Fibroblast of pulmonary artery (primary cell): ENCODE data around the gene CARD11.
"Not testable (repeated sequence)": the region's sequence is repeated elsewhere in the genome, so short reads cannot be mapped to it uniquely, and the experiment has no call there.

Source experiments
- DNase-seq: peaks from one replicate; pipeline ENCODE4 v3.0.0-alpha.2; 2010; ENCODE audit warnings: low read depth
- H3K4me3 ChIP-seq: replicated peaks from 2 replicates; pipeline ENCODE4 v1.5.1; 2011; ENCODE audit warnings: low read depth, mild to moderate bottlenecking, control low read depth, low read length, moderate library complexity
- TF ChIP-seq, protein P1 (sequence below): IDR thresholded peaks from 2 replicates; pipeline ENCODE4 v1.5.1; 2011; ENCODE audit warnings: mild to moderate bottlenecking, control low read depth, low read length, inconsistent platforms; ENCODE audit errors: missing control alignments

CARD11 gene

DNA sequence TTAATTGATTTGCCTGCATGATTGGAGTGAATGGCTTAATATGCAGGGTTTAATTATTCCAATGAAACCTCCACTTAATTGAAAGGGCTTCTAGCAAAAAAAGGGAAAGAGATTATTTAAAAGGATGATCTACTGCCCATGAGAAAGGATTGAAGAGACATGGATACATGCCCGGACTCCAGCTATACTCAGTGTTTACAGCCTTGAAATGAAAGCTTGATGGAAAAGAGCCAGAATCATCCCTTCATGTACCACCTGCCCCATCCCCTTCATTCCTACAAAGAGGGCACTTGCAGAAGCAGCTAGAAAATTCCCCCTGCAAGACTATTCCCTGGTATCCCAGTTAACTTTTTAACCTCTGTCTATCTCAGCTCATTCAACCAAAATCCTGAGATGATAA is 78.4 kb downstream of the CARD11 start:
- TF ChIP-seq, protein P1, sequence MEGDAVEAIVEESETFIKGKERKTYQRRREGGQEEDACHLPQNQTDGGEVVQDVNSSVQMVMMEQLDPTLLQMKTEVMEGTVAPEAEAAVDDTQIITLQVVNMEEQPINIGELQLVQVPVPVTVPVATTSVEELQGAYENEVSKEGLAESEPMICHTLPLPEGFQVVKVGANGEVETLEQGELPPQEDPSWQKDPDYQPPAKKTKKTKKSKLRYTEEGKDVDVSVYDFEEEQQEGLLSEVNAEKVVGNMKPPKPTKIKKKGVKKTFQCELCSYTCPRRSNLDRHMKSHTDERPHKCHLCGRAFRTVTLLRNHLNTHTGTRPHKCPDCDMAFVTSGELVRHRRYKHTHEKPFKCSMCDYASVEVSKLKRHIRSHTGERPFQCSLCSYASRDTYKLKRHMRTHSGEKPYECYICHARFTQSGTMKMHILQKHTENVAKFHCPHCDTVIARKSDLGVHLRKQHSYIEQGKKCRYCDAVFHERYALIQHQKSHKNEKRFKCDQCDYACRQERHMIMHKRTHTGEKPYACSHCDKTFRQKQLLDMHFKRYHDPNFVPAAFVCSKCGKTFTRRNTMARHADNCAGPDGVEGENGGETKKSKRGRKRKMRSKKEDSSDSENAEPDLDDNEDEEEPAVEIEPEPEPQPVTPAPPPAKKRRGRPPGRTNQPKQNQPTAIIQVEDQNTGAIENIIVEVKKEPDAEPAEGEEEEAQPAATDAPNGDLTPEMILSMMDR = no peak
- H3K4me3 ChIP-seq = no peak overlapping the region
- DNase-seq = no peak

DNA sequence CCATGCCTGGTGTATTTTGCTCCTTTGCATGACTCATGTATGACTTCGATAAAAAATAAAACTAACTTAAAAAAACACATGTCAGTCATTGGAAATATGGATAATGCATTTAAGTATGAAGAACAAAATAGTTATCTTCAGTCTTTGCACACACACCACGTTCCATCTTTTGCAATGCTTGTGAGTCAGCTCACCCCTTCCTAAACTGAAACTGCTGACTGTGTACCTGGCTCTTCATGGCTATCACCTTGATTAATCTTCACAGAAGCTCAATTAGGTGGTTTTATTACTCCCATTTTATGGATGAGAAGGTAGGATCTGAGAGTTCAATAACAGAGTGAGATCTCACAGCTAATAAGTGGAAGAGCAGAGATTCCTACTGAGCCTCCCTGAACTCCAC is 79.5 kb downstream of the CARD11 start:
- no peak overlapping the region for H3K4me3 ChIP-seq
- TF ChIP-seq, protein P1 = no peak
- DNase-seq = no peak

DNA sequence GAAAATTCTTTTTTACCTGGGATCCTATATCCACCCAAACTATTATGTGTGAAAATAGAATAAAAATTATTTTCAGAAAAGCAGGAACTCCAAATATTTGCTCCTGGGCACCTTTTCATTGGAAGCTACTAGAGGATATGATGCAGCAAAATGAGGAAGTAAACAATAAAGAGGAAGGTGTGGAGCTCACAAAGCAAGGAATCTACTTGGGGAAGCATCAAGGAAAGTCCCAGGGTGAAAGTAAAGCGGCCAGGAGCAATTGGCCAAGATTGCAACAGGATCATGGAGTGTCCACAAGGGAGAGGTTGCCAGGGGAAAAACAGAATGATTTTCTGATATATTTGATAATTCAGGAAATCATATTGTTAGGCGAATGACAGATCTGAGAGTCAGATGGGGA is 80.8 kb downstream of the CARD11 start:
- DNase-seq = no peak
- no peak overlapping the region for H3K4me3 ChIP-seq
- TF ChIP-seq, protein P1 = no peak

DNA sequence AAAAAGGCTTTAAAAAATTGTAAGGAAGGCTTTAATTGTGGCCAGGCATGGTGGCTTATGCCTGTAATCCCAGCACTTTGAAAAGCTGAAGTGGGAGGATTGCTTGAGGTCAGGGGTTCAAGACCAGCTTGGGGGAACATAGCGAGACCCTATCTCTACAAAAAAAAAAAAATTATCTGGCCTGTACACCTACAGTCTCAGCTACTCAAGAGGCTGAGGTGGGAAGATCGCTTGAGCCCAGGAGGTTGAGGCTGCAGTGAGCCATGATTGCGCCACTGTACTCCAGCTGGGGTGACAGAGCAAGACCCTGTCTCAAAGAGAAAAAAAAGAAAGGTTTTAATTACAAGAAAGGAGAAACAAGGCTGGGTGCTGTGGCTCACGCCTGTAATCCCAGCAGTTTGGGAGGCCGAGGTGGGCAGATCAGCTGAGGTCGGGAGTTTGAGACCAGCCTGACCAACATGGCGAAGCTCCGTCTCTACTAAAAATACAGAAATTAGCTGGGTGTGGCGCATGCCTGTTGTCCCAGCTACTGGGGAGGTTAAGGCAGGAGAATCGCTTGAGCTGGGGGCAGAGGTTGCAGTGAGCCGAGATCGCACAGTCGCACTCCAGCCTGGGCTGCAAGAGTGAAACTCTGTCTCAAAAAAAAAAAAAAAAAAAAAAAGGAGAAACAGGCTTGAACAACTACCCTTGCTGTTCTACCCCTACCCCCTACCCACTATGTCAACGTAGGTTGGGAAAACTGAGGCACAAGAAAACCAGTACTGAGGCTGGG is 83.7 kb downstream of the CARD11 start:
- H3K4me3 ChIP-seq = no peak overlapping the region
- no peak for DNase-seq
- TF ChIP-seq, protein P1 = no peak

DNA sequence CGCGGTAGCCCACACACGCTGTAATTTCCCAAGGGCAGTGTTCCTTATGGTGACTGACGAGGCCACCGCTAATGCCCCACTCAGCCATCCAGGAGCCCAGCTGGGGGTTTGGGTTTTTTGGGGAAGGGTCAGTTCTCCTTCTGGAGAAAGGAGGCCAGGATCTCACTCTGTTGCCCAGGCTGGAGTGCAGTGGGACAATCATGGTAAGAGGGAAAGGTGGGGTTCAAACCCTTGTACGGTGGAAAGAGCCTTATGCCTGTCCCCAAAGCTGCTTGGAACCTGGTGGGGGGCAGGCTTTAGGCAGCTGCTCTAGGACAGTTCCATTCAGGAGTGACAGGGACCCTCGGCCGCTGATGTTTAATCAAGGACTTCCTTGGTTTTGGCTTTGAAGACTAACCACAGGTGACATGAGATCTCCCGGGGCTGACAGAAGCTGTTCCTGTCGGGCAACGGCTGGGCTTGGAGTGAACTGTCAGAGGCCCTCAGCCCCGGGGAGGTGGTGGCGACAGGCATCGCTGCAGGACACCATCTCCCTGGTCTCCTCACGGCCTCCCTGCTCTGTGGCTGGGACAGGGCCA is 84.5 kb downstream of the CARD11 start:
- H3K4me3 ChIP-seq = no peak overlapping the region
- TF ChIP-seq, protein P1 = no peak
- no peak for DNase-seq

DNA sequence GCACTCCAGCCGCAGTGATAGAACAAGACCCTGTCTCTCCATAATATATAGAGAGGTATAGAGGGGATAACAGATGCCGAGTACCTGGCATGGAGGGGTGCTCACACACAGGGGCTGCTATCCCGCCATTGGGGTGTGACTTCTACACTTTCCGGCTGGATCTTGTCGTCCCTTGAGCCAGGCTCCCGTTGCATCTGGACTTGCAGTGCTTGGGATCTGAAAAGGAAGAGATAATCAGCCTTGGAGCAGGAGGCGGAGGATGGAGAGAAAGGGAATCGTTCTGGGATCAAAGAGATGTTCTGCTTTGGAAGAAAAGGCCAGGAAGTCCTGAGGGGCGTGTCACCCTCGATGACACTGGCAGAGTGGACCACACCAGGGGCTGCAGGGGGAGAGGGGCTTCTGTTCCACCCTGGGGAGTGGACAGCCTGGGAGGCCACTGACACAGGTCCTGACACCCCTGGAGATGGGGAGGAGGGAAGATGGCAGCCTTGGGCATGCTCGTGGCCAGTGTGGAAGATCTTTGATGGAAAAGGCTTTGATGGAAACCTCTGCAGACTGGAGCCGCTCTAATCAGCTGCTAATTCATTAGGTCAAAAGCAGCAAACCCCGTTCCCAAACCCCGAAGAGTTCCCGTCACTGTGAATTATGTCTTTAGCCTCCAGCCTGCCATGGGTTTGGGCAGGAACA is 85.1 kb downstream of the CARD11 start:
- TF ChIP-seq, protein P1 = no peak
- no peak overlapping the region for H3K4me3 ChIP-seq
- DNase-seq = no peak

DNA sequence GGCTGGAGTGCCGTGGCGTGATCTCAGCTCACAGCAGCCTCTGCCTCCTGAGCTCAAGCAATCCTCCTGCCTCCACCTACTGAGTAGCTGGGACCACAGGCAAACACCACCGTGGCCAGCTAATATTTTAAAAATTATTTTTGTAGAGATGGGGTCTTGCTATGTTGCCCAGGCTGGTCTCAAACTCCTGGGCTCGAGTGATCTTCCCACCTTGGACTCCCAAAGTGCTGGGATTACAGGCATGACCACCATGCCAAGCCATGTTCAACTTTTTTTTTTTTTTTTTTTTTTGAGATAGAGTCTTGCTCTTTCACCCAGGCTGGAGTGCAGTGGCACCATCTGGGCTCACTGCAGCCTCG is 86.3 kb downstream of the CARD11 start:
- not testable (repeated sequence) for DNase-seq, H3K4me3 ChIP-seq
